ENCODE measurements around the gene PIAS1.

The PIAS1 gene

GRCh38 chr15:68239025-68239424 lies 184.9 kb downstream of the PIAS1 start:
- H3K4me3 ChIP-seq (ENCODE audit: low read depth, low read length) = no peak overlapping the region
- TF ChIP-seq, protein P1, sequence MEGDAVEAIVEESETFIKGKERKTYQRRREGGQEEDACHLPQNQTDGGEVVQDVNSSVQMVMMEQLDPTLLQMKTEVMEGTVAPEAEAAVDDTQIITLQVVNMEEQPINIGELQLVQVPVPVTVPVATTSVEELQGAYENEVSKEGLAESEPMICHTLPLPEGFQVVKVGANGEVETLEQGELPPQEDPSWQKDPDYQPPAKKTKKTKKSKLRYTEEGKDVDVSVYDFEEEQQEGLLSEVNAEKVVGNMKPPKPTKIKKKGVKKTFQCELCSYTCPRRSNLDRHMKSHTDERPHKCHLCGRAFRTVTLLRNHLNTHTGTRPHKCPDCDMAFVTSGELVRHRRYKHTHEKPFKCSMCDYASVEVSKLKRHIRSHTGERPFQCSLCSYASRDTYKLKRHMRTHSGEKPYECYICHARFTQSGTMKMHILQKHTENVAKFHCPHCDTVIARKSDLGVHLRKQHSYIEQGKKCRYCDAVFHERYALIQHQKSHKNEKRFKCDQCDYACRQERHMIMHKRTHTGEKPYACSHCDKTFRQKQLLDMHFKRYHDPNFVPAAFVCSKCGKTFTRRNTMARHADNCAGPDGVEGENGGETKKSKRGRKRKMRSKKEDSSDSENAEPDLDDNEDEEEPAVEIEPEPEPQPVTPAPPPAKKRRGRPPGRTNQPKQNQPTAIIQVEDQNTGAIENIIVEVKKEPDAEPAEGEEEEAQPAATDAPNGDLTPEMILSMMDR (IDR thresholded peaks at IDR 0.05; ENCODE audit: low read depth, low read length, missing control alignments) = no peak
- DNase-seq (ENCODE audit: low read depth) = no peak

DNA sequence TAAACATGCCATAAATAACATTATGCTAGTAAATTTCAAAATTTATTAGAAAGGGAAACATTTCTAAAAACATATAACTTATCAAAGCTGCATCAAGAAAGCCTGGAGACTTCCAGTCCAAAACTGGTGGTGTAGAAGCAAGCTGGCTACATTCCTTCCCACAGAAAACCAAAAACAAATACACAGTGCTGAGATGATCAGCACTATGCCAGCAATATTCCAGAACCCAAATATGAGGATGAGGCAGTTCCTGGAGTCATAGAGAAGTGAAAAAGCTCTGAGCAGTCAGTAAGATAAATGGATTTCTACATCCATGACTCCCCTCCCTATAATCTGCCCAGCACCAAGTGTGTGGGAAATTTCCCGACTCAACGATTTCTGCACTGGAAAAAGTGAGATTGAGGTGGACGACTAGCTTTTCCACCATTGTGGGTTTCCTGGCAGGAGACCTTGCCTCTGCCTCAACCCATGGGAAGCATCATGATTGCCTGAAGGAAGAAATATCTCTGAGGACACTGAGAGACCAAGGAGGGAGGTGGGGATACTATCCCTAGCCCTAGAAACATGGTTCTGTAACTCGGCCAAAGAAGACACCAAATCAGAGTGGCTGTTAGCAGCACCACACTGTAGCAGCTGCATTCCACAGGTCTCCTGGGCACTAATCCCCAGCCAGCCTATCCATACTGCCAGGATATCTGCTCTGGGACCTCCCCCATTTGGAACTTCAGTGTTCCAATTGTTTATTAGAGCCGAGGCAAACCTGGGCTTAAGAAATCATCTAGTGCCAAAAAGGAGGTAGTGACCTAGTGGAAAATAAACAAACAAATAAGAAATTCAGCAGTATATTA lies 187.2 kb downstream of the PIAS1 start:
- no peak overlapping the region for H3K4me3 ChIP-seq (ENCODE audit: low read depth, low read length)
- TF ChIP-seq, protein P1 (IDR thresholded peaks at IDR 0.05; ENCODE audit: low read depth, low read length, missing control alignments) = no peak
- no peak for DNase-seq (ENCODE audit: low read depth)
